ENCODE results near the gene RCBTB2. TPM values are rescaled to one million over a fixed set of nuclear protein-coding genes. Genes with fewer than 3 reads are reported as not detected.

RCBTB2 gene
- total RNA-seq, 1 experiment from 2014 or later, result 11.7 TPM

GRCh38 chr13:48492096-48492440 lies 40.8 kb downstream of the RCBTB2 start:
- no peaks in the 10 kb centered on the region for H4K20me1 ChIP-seq (ENCODE audit: control insufficient read depth, insufficient read depth, insufficient read length)
- no peak overlapping the region for H4K91ac ChIP-seq (ENCODE audit: insufficient read length, low read depth, low read length)
- H2BK12ac ChIP-seq (ENCODE audit: insufficient read length, low read depth, low read length), result no peak overlapping the region
- H3K36me3 Mint-ChIP-seq (ENCODE audit: insufficient read depth in 1 of 3, low read depth in 3 of 3), result peaks cover 12 to 28% (median 18%) of the 10 kb centered on the region in 3 experiments; a peak in 6 of 7 replicates
- H3K27ac Mint-ChIP-seq, result no peak overlapping the region
- no peaks in the 10 kb centered on the region for H3K9me3 ChIP-seq (ENCODE audit: control insufficient read depth, low read depth, low read length)
- H3T11ph ChIP-seq (ENCODE audit: low read length), result no peak overlapping the region
- H3K4me1 ChIP-seq (ENCODE audit: insufficient read depth, low read length), result peaks cover 3% of the 10 kb centered on the region
- H3K23ac ChIP-seq (ENCODE audit: insufficient read length, low read depth, low read length), result no peak overlapping the region
- H3K4me3 Mint-ChIP-seq, result no peak overlapping the region
- H3K9ac ChIP-seq (ENCODE audit: extremely low read depth, insufficient read length, low read length), result no peak overlapping the region
- H4K8ac ChIP-seq (replicated peaks; ENCODE audit: insufficient read length, low read depth, low read length), result no peak overlapping the region
- H3K23me2 ChIP-seq (ENCODE audit: insufficient read length, low read depth, low read length, poor library complexity, severe bottlenecking), result no peaks in the 10 kb centered on the region
- no peak overlapping the region for H3K14ac ChIP-seq (ENCODE audit: insufficient read depth, low read length)
- no peak overlapping the region for H2BK15ac ChIP-seq (ENCODE audit: low read depth, low read length)
- H3K79me2 ChIP-seq (ENCODE audit: insufficient read depth, low read length), result no peaks in the 10 kb centered on the region
- H3K4me1 Mint-ChIP-seq, result peaks cover 4 to 10% of the 10 kb centered on the region in 2 experiments
- WGBS (ENCODE audit: extremely low coverage, insufficient read length, low lambda C conversion rate), result no CpG with 5 or more reads among the region's 1 CpG
- no peak for TF ChIP-seq CTCF (conservative IDR thresholded peaks at IDR 0.05)
- no peak overlapping the region for H2BK5ac ChIP-seq (ENCODE audit: insufficient read length, low read length)
- H2AK5ac ChIP-seq (ENCODE audit: insufficient read length, low read length), result no peak overlapping the region
- H2BK20ac ChIP-seq (ENCODE audit: low read depth, low read length, poor library complexity, severe bottlenecking), result no peak overlapping the region
- H3K4ac ChIP-seq (ENCODE audit: low read depth, low read length), result no peak overlapping the region
- H3K27me3 Mint-ChIP-seq (ENCODE audit: low read depth), result no peaks in the 10 kb centered on the region
- H3K27ac ChIP-seq (ENCODE audit: insufficient read length, low read depth, low read length), result no peak overlapping the region
- no peak overlapping the region for H2BK120ac ChIP-seq (ENCODE audit: low read depth, low read length, poor library complexity, severe bottlenecking)
- H2AFZ ChIP-seq (ENCODE audit: low read length), result no peak overlapping the region
- H3K9me3 Mint-ChIP-seq, result peaks cover 2 to 5% of the 10 kb centered on the region in 2 experiments; a peak in 4 of 5 replicates
- no peak overlapping the region for H4K5ac ChIP-seq (ENCODE audit: insufficient read length, low read depth, low read length)
- no peak overlapping the region for H3K56ac ChIP-seq (ENCODE audit: insufficient read length, low read depth, low read length)
- no peak overlapping the region for H3K18ac ChIP-seq (ENCODE audit: insufficient read length, low read depth, low read length)
- H3K4me2 ChIP-seq (ENCODE audit: insufficient read depth, insufficient read length, low read length), result no peak overlapping the region
- no peaks in the 10 kb centered on the region for H3K79me1 ChIP-seq (ENCODE audit: insufficient read depth, low read depth, low read length, poor library complexity, severe bottlenecking)
- H3K27me3 ChIP-seq (ENCODE audit: insufficient read depth, low read length), result no peaks in the 10 kb centered on the region
- no peak for DNase-seq

All from H9 (cell line).